HCT116 (cell line): Measurements from ENCODE around the gene ITM2C. TPM values are rescaled to one million over a fixed set of nuclear protein-coding genes. Genes with fewer than 3 reads are reported as not detected.

Experiments
- ATAC-seq: fragments of 200-7000 bp; cut with Tn5 transposase; 2 replicates; pipeline ENCODE4 v1.9.1; 2020; ENCODE audit warnings: mild to moderate bottlenecking, moderate library complexity
- BruUV-seq: library from RNA; stranded (reverse); fragments of 400-500 nt; replicated peaks from 2 replicates; lab custom pipeline; 2021; lab: Mats Ljungman, UMichigan
- CTCF ChIA-PET: fragments of 300-600 bp; sonication (Branson Sonifier 250); formaldehyde crosslinking; loops from one replicate; lab custom pipeline; 2021; ENCODE audit warnings: antibody characterized with exemption; lab: Charles Lee
- POLR2A ChIA-PET: fragments of 300-600, 350-600 bp; sonication (Branson Sonifier 250); formaldehyde crosslinking; loops from one replicate; lab custom pipeline; 2021; ENCODE audit warnings: antibody characterized with exemption; lab: Charles Lee
- RAD21 ChIA-PET, 2 experiments: fragments of 300-600 bp; sonication (Branson Sonifier 250); formaldehyde crosslinking; loops; one replicate each; lab custom pipeline; 2023; ENCODE audit warnings: low total read pairs in 2 of 2; ENCODE audit not compliant: uncharacterized antibody in 2 of 2, unreplicated experiment in 2 of 2, low non-redundant PET in 1 of 2; lab: Charles Lee
- DNase-seq: peaks from one replicate; pipeline ENCODE4 v3.0.0-alpha.2; 2010; ENCODE audit warnings: low read depth, low spot score
- H2AFZ ChIP-seq: fragments of 200-600 bp; shearing (Covaris generic), sonication (generic); 2 replicates; pipeline ENCODE4 v1.6.1; 2017; ENCODE audit warnings: low read depth, mixed run types, mixed read lengths, antibody characterized with exemption, low read length; ENCODE audit not compliant: poor library complexity, severe bottlenecking
- H3K27ac ChIP-seq: 2 replicates; pipeline ENCODE4 v1.5.1; 2012; ENCODE audit warnings: low read depth, low read length
- H3K27me3 ChIP-seq: fragments of 200-600 bp; sonication (generic); 2 replicates; pipeline ENCODE4 v1.6.1; 2016; ENCODE audit warnings: mixed run types, low read length, mixed read lengths; ENCODE audit not compliant: insufficient read depth
- H3K36me3 ChIP-seq, 2 experiments: fragments of 200-500 bp in 1 of 2; fragments of 200-600 bp in 1 of 2; sonication (Bioruptor generic) in 1 of 2; sonication (generic) in 1 of 2; 2 replicates each; pipeline versions ENCODE4 v1.5.1 to v1.6.1; 2014 to 2016; ENCODE audit warnings: low read length in 2 of 2, inconsistent platforms in 1 of 2, mixed read lengths in 1 of 2, mixed run types in 1 of 2; ENCODE audit not compliant: insufficient read depth in 2 of 2, control insufficient read depth in 1 of 2
- H3K4me1 ChIP-seq, 2 experiments: fragments of 200-600 bp in 1 of 2; sonication (generic) in 1 of 2; 2 replicates each; pipeline versions ENCODE4 v1.5.1 to v1.6.1; 2012 to 2017; ENCODE audit warnings: low read length in 2 of 2, inconsistent platforms in 1 of 2, mild to moderate bottlenecking in 1 of 2, mixed read lengths in 1 of 2, mixed run types in 1 of 2, moderate library complexity in 1 of 2; ENCODE audit not compliant: insufficient read depth in 2 of 2, control insufficient read depth in 1 of 2
- H3K4me2 ChIP-seq: fragments of 200-600 bp; sonication (generic); 2 replicates; pipeline ENCODE4 v1.6.1; 2017; ENCODE audit warnings: mixed run types, low read length, mixed read lengths
- H3K4me3 ChIP-seq, 2 experiments: fragments of 200-600 bp in 1 of 2; sonication (generic) in 1 of 2; replicated peaks in 1 of 2; 2 replicates each; pipeline ENCODE4 v1.5.1; 2011 to 2016; ENCODE audit warnings: low read length in 2 of 2, control low read depth in 1 of 2, low read depth in 1 of 2, mild to moderate bottlenecking in 1 of 2, mixed read lengths in 1 of 2, mixed run types in 1 of 2
- H3K79me2 ChIP-seq: fragments of 200-600 bp; sonication (generic); 2 replicates; pipeline ENCODE4 v1.6.1; 2017; ENCODE audit warnings: mild to moderate bottlenecking, mixed run types, low read length, moderate library complexity, mixed read lengths; ENCODE audit not compliant: insufficient read depth
- H3K9ac ChIP-seq: fragments of 200-600 bp; sonication (generic); 2 replicates; pipeline ENCODE4 v1.6.1; 2016; ENCODE audit warnings: low read length, mixed read lengths
- H3K9me2 ChIP-seq: fragments of 200-600 bp; sonication (generic), shearing (Covaris generic); 2 replicates; pipeline ENCODE4 v1.6.1; 2017; ENCODE audit warnings: mixed run types, mild to moderate bottlenecking, moderate library complexity; ENCODE audit not compliant: insufficient read depth
- H3K9me3 ChIP-seq, 2 experiments: fragments of 200-500 bp in 1 of 2; fragments of 200-600 bp in 1 of 2; sonication (Bioruptor generic) in 1 of 2; sonication (generic) in 1 of 2; 2 replicates each; pipeline ENCODE4 v1.6.1; 2014 to 2017; ENCODE audit warnings: low read length in 2 of 2, mixed read lengths in 2 of 2, inconsistent platforms in 1 of 2, low read depth in 1 of 2, mild to moderate bottlenecking in 1 of 2, mixed run types in 1 of 2, moderate library complexity in 1 of 2; ENCODE audit not compliant: control insufficient read depth in 1 of 2, insufficient read depth in 1 of 2
- H4K20me1 ChIP-seq: fragments of 200-600 bp; sonication (generic), shearing (Covaris generic); 2 replicates; pipeline ENCODE4 v1.6.1; 2017; ENCODE audit warnings: mixed run types, mild to moderate bottlenecking, moderate library complexity; ENCODE audit not compliant: insufficient read depth
- ATF3 ChIP-seq: IDR thresholded peaks from 2 replicates; pipeline ENCODE4 v1.6.1; 2012
- CBX3 ChIP-seq: IDR thresholded peaks from 2 replicates; pipeline ENCODE4 v1.6.1; 2012; ENCODE audit warnings: low read depth
- CEBPB ChIP-seq: IDR thresholded peaks from 2 replicates; pipeline ENCODE4 v1.6.1; 2012; ENCODE audit warnings: low read depth
- ELF1 ChIP-seq: IDR thresholded peaks from 2 replicates; pipeline ENCODE4 v1.6.1; 2012; ENCODE audit warnings: low read depth, borderline replicate concordance
- EZH2 ChIP-seq: fragments of 200-600 bp; sonication (generic); IDR thresholded peaks from 2 replicates; pipeline ENCODE4 v1.6.1; 2017; ENCODE audit warnings: antibody characterized with exemption, mixed run types
- EZH2phosphoT487 ChIP-seq: fragments of 200-600 bp; IDR thresholded peaks from 2 replicates; pipeline ENCODE4 v1.6.1; 2018; ENCODE audit warnings: antibody characterized with exemption, borderline replicate concordance
- JUND ChIP-seq: IDR thresholded peaks from 2 replicates; pipeline ENCODE4 v1.6.1; 2012
- MAX ChIP-seq: IDR thresholded peaks from 2 replicates; pipeline ENCODE4 v1.6.1; 2012
- REST ChIP-seq: IDR thresholded peaks from 2 replicates; pipeline ENCODE4 v1.6.1; 2012; ENCODE audit warnings: low read depth
- SIN3A ChIP-seq: IDR thresholded peaks from 2 replicates; pipeline ENCODE4 v1.6.1; 2012; ENCODE audit warnings: low read depth
- SP1 ChIP-seq: IDR thresholded peaks from 2 replicates; pipeline ENCODE4 v1.6.1; 2012; ENCODE audit warnings: low read depth
- TCF7L2 ChIP-seq: IDR thresholded peaks from 2 replicates; pipeline ENCODE4 v1.7.0; 2011; ENCODE audit warnings: borderline replicate concordance, inconsistent platforms; ENCODE audit not compliant: insufficient read depth, insufficient read length; ENCODE audit errors: extremely low read depth
- YY1 ChIP-seq: IDR thresholded peaks from 2 replicates; pipeline ENCODE4 v1.6.1; 2011; ENCODE audit warnings: low read length, low read depth, moderate library complexity, mild to moderate bottlenecking; ENCODE audit not compliant: insufficient replicate concordance; ENCODE audit errors: extremely low read depth
- ZBTB33 ChIP-seq: IDR thresholded peaks from 2 replicates; pipeline ENCODE4 v1.6.1; 2011; ENCODE audit warnings: mild to moderate bottlenecking, low read length, moderate library complexity; ENCODE audit not compliant: insufficient replicate concordance; ENCODE audit errors: extremely low read depth
- ZFX ChIP-seq: fragments of 450-650 bp; IDR thresholded peaks from 2 replicates; pipeline ENCODE4 v1.6.1; 2017
- ZNF274 ChIP-seq: fragments of 200-500 bp; sonication (Bioruptor generic); IDR thresholded peaks from 2 replicates; pipeline ENCODE4 v1.6.1; 2014; ENCODE audit warnings: mild to moderate bottlenecking, low read depth, low read length, inconsistent platforms
- intact Hi-C: fragments of 100-400 bp; cut with micrococcal nuclease; formaldehyde crosslinking; loops from 2 replicates; pipeline ENCODE4 v1.10.0; 2022
- total RNA-seq: library from RNA; stranded (reverse); gene quantifications from one replicate; pipeline ENCODE4 v1.2.1, GENCODE V29; 2021; ENCODE audit not compliant: unreplicated experiment

The ITM2C gene
- total RNA-seq, 1 experiment from 2014 or later = 117 TPM

GRCh38 chr2:230891509-230891908, 26.8 kb downstream of the ITM2C start:
- ATAC-seq (no peak), DNase-seq (no peak)
- POLR2A ChIA-PET = no interaction called here
- Histone ChIP-seq H3K36me3 (no peaks in the 10 kb centered on the region), H3K27ac (no peak overlapping the region), H3K4me3 (no peak overlapping the region), H3K27me3 (no peaks in the 10 kb centered on the region), H3K9me2 (no peaks in the 10 kb centered on the region), H2AFZ (no peak overlapping the region), H3K4me1 (peaks cover 0 to 8% of the 10 kb centered on the region in 2 experiments; a peak in 2 of 4 replicates)
- BruUV-seq = no TSS peak
- intact Hi-C loops = no loop called here
- TF ChIP-seq EZH2phosphoT487 = no peak
- TF ChIP-seq, all 23 proteins: peak for 0
- RAD21 ChIA-PET = no interaction called here
- no peaks in the 10 kb centered on the region for H3K9me3 ChIP-seq
- H3K79me2 ChIP-seq = no peaks in the 10 kb centered on the region
- H3K4me2 ChIP-seq = no peak overlapping the region
- CTCF ChIA-PET = no interaction called here
- no peaks in the 10 kb centered on the region for H4K20me1 ChIP-seq
- H3K9ac ChIP-seq = no peak overlapping the region

GRCh38 chr2:230893338-230893737, 28.6 kb downstream of the ITM2C start:
- Histone ChIP-seq H3K4me1 (peaks cover 0 to 8% of the 10 kb centered on the region in 2 experiments; a peak in 2 of 4 replicates), H3K27ac (no peak overlapping the region), H3K4me3 (no peak overlapping the region), H4K20me1 (no peaks in the 10 kb centered on the region), H3K9me3 (no peaks in the 10 kb centered on the region), H3K4me2 (no peak overlapping the region), H2AFZ (no peak overlapping the region), H3K79me2 (no peaks in the 10 kb centered on the region), H3K36me3 (no peaks in the 10 kb centered on the region), H3K27me3 (peaks cover 4% of the 10 kb centered on the region; the same call in 1 of the 2 replicates), H3K9ac (no peak overlapping the region), H3K9me2 (no peaks in the 10 kb centered on the region)
- ATAC-seq (no peak), DNase-seq (no peak)
- RAD21 ChIA-PET = no interaction called here
- TF ChIP-seq TCF7L2 (no peak), ZFX (no peak), ELF1 (no peak), CEBPB (no peak), EZH2 (no peak), CBX3 (no peak), MAX (no peak), YY1 (no peak), EZH2phosphoT487 (no peak), REST (no peak), SP1 (no peak), ATF3 (no peak), ZNF274 (no peak), SIN3A (no peak), ZBTB33 (no peak), JUND (no peak)
- no TSS peak for BruUV-seq
- intact Hi-C loops = no loop called here
- POLR2A ChIA-PET = no interaction called here
- CTCF ChIA-PET = no interaction called here
